Activated T-helper 1 cell treated with anti-CD3 and anti-CD28 coated beads, Interleukin-12 subunit alpha, Interleukin-12 subunit beta, Interleukin-2, Interleukin-4 antibody, amounts not matched to agents 30 ng/mL and 10 ng/mL and 1 ng/mL, durations not matched to agents 14 hours and 24 hours and 36 hours (primary cell): ENCODE data around the gene EHMT1. TPM values are rescaled to one million over a fixed set of nuclear protein-coding genes. Genes with fewer than 3 reads are reported as not detected.

ENCODE experiments used
- DNase-seq: peaks from one replicate; pipeline ENCODE4 v3.0.0; 2021; ENCODE audit warnings: low spot score
- H3K27ac Mint-ChIP-seq: one replicate; pipeline ENCODE4 v1.8.0; 2021; ENCODE audit warnings: mild to moderate bottlenecking, mixed read lengths
- H3K27me3 Mint-ChIP-seq: one replicate; pipeline ENCODE4 v1.8.0; 2022; ENCODE audit warnings: mild to moderate bottlenecking, moderate library complexity, mixed read lengths; ENCODE audit not compliant: insufficient read depth
- H3K36me3 Mint-ChIP-seq: one replicate; pipeline ENCODE4 v1.8.0; 2021; ENCODE audit warnings: low read depth, mixed read lengths
- H3K4me1 Mint-ChIP-seq: one replicate; pipeline ENCODE4 v1.8.0; 2021; ENCODE audit warnings: low read depth, mixed read lengths
- H3K4me3 Mint-ChIP-seq: one replicate; pipeline ENCODE4 v1.8.0; 2021; ENCODE audit warnings: mild to moderate bottlenecking, moderate library complexity, mixed read lengths
- H3K9me3 Mint-ChIP-seq: one replicate; pipeline ENCODE4 v1.8.0; 2021; ENCODE audit warnings: mixed read lengths
- intact Hi-C: fragments of 100-400 bp; cut with micrococcal nuclease; formaldehyde crosslinking; loops from one replicate; pipeline ENCODE4 v1.15.1; 2024
- total RNA-seq: library from RNA; stranded (reverse); gene quantifications from 2 replicates; pipeline ENCODE4 v1.2.3, GENCODE V29; 2022

The EHMT1 gene
- total RNA-seq, 1 donor from 2014 or later: 97.0 TPM

GRCh38 chr9:137787381-137787780 lies 168.6 kb downstream of the EHMT1 start:
- no peak overlapping the region for H3K27ac Mint-ChIP-seq
- no peak for DNase-seq
- intact Hi-C loops: no loop called here
- H3K27me3 Mint-ChIP-seq: no peaks in the 10 kb centered on the region
- H3K4me3 Mint-ChIP-seq: no peak overlapping the region
- H3K4me1 Mint-ChIP-seq: no peaks in the 10 kb centered on the region
- H3K36me3 Mint-ChIP-seq: peaks cover 37% of the 10 kb centered on the region
- H3K9me3 Mint-ChIP-seq: no peaks in the 10 kb centered on the region

GRCh38 chr9:137787786-137788505 lies 169.1 kb downstream of the EHMT1 start:
- H3K4me3 Mint-ChIP-seq: no peak overlapping the region
- H3K4me1 Mint-ChIP-seq: no peaks in the 10 kb centered on the region
- H3K27me3 Mint-ChIP-seq: no peaks in the 10 kb centered on the region
- no peak overlapping the region for H3K27ac Mint-ChIP-seq
- H3K9me3 Mint-ChIP-seq: no peaks in the 10 kb centered on the region
- intact Hi-C loops: no loop called here
- peaks cover 36% of the 10 kb centered on the region for H3K36me3 Mint-ChIP-seq
- no peak for DNase-seq

- no peaks in the 10 kb centered on the region for H3K4me1 Mint-ChIP-seq
- DNase-seq: no peak
- intact Hi-C loops: no loop called here
- no peak overlapping the region for H3K4me3 Mint-ChIP-seq
- no peaks in the 10 kb centered on the region for H3K9me3 Mint-ChIP-seq
- no peaks in the 10 kb centered on the region for H3K27me3 Mint-ChIP-seq
- H3K36me3 Mint-ChIP-seq: peaks cover 38% of the 10 kb centered on the region
- H3K27ac Mint-ChIP-seq: no peak overlapping the region
Measured at GRCh38 chr9:137788561-137789294, 169.9 kb downstream of the EHMT1 start.

GRCh38 chr9:137789295-137789895 lies 170.6 kb downstream of the EHMT1 start:
- DNase-seq: no peak
- H3K36me3 Mint-ChIP-seq: peaks cover 36% of the 10 kb centered on the region
- H3K27me3 Mint-ChIP-seq: no peaks in the 10 kb centered on the region
- H3K4me1 Mint-ChIP-seq: no peaks in the 10 kb centered on the region
- intact Hi-C loops: no loop called here
- no peaks in the 10 kb centered on the region for H3K9me3 Mint-ChIP-seq
- no peak overlapping the region for H3K27ac Mint-ChIP-seq
- no peak overlapping the region for H3K4me3 Mint-ChIP-seq

- DNase-seq: no peak
- H3K27me3 Mint-ChIP-seq: no peaks in the 10 kb centered on the region
- H3K4me3 Mint-ChIP-seq: no peak overlapping the region
- intact Hi-C loops: no loop called here
- no peaks in the 10 kb centered on the region for H3K9me3 Mint-ChIP-seq
- H3K36me3 Mint-ChIP-seq: peaks cover 42% of the 10 kb centered on the region
- no peak overlapping the region for H3K27ac Mint-ChIP-seq
- H3K4me1 Mint-ChIP-seq: no peaks in the 10 kb centered on the region
Measured at GRCh38 chr9:137791947-137792346, 173.1 kb downstream of the EHMT1 start.

DNA sequence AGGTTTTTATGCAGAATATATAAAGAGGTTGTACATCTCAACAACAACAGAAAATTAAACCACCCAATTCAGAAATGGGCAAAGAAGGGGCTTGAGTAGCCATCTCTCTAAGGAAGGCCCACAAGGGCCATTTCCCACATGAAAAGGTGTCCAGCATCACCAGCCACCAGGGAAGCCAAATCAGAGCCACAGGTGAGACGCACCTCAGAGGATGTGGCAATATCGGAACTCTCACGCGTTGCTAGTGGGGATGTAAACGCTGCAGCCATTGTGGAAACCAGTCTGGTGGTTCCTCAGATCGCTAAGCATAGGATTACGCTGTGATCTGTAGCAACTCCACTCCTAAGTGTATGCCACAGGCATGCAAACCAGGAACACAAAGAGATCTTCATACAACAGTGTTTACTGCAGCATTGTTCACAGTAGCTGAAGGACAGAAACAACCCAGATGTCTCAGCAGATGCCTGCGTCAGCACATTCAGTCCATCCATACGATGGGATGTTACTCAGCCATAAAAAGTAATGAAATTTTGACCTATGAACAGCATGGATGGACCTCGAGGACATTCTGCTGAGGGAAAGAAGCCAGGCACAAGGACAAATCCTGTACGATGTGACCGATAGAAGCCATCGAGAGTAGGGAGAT lies 174.5 kb downstream of the EHMT1 start:
- Mint-ChIP-seq H3K36me3 (peaks cover 40% of the 10 kb centered on the region), H3K27ac (no peak overlapping the region), H3K27me3 (no peaks in the 10 kb centered on the region), H3K4me1 (no peaks in the 10 kb centered on the region), H3K4me3 (no peak overlapping the region), H3K9me3 (no peaks in the 10 kb centered on the region)
- DNase-seq: no peak
- intact Hi-C loops: no loop called here

- intact Hi-C loops: no loop called here
- Mint-ChIP-seq H3K4me1 (no peaks in the 10 kb centered on the region), H3K36me3 (peaks cover 46% of the 10 kb centered on the region), H3K27me3 (no peaks in the 10 kb centered on the region), H3K27ac (no peak overlapping the region), H3K4me3 (no peak overlapping the region), H3K9me3 (no peaks in the 10 kb centered on the region)
- DNase-seq: no peak
Measured at GRCh38 chr9:137795156-137795666, 176.4 kb downstream of the EHMT1 start.

DNA sequence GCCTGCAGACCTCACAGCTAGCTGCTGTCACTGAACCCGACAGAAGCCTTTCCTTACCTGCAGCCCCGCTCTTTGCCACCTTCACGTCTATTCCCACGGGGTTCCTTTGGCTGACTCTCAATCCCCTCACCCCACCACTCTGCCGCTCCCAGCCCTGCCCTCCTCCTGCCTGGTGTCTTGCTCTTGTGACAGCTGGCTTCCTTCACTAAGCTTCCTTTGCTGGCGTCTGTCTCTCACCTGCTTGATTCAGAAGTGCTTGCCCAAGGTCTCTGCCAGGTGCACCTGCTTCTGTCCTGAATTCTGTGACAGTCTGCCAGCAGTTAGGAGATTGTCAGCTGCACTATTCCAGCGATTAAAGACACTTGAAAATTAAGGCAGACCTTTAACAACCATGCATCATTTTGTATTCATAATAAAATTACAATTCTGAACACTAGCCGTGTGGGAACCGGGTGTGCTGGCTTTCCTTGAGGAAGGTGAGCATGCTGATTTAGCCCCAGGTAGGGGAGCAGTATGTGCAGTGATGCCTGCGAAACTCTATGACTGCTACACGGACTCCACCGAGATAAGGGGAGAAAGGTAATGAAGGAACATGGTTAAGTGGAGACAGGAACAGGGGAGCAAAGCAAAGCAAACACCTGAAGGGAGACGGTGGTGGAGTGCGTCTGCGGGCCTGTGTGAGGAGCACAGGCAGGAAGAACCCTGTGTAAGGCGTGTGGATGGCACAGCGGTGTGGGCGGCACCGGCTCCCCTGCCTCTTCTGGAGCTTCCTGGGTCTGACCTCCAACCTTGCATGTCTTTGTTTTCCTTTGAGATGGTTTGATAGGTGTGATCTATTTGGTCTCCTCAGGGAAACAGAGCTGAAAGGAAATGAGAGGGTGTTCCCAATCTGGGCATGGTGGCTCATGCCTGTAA lies 178.7 kb downstream of the EHMT1 start:
- no peak overlapping the region for H3K4me3 Mint-ChIP-seq
- peaks cover 44% of the 10 kb centered on the region for H3K36me3 Mint-ChIP-seq
- no peaks in the 10 kb centered on the region for H3K4me1 Mint-ChIP-seq
- intact Hi-C loops: no loop called here
- no peaks in the 10 kb centered on the region for H3K9me3 Mint-ChIP-seq
- no peak for DNase-seq
- H3K27ac Mint-ChIP-seq: no peak overlapping the region
- H3K27me3 Mint-ChIP-seq: no peaks in the 10 kb centered on the region

GRCh38 chr9:137798142-137798541 lies 179.3 kb downstream of the EHMT1 start:
- no peak for DNase-seq
- Mint-ChIP-seq H3K4me3 (no peak overlapping the region), H3K36me3 (peaks cover 40% of the 10 kb centered on the region), H3K27me3 (no peaks in the 10 kb centered on the region), H3K27ac (no peak overlapping the region), H3K4me1 (no peaks in the 10 kb centered on the region), H3K9me3 (no peaks in the 10 kb centered on the region)
- intact Hi-C loops: no loop called here

- Mint-ChIP-seq H3K4me1 (no peaks in the 10 kb centered on the region), H3K27me3 (no peaks in the 10 kb centered on the region), H3K9me3 (no peaks in the 10 kb centered on the region), H3K27ac (no peak overlapping the region), H3K4me3 (no peak overlapping the region), H3K36me3 (peaks cover 38% of the 10 kb centered on the region)
- no peak for DNase-seq
- intact Hi-C loops: no loop called here
Measured at GRCh38 chr9:137798901-137799629, 180.3 kb downstream of the EHMT1 start.

GRCh38 chr9:137799630-137799983 lies 180.8 kb downstream of the EHMT1 start:
- no peaks in the 10 kb centered on the region for H3K4me1 Mint-ChIP-seq
- no peak overlapping the region for H3K4me3 Mint-ChIP-seq
- DNase-seq: no peak
- peaks cover 41% of the 10 kb centered on the region for H3K36me3 Mint-ChIP-seq
- no peak overlapping the region for H3K27ac Mint-ChIP-seq
- intact Hi-C loops: no loop called here
- H3K9me3 Mint-ChIP-seq: no peaks in the 10 kb centered on the region
- H3K27me3 Mint-ChIP-seq: no peaks in the 10 kb centered on the region
